ENCODE data around the gene IRAK3. TPM values are rescaled to one million over a fixed set of nuclear protein-coding genes. Genes with fewer than 3 reads are reported as not detected.

Gene IRAK3
- total RNA-seq, 1 donor from 2014 or later, result 0.05 TPM

GRCh38 chr12:66156654-66157053 lies 32.4 kb upstream of the IRAK3 start:
- no peak for DNase-seq (ENCODE audit: low read depth)
- H3K4me1 ChIP-seq (ENCODE audit: insufficient read depth, low read length), result no peaks in the 10 kb centered on the region
- no peak for FAIRE-seq

GRCh38 chr12:66159123-66159522 lies 29.9 kb upstream of the IRAK3 start:
- H3K4me1 Mint-ChIP-seq (ENCODE audit: low read depth, unreplicated experiment), result peaks cover 2% of the 10 kb centered on the region
- peaks cover 66% of the 10 kb centered on the region for H3K79me2 ChIP-seq (ENCODE audit: insufficient read depth, low read length)
- peaks cover 6% of the 10 kb centered on the region for H3K36me3 Mint-ChIP-seq (ENCODE audit: low read depth, unreplicated experiment)
- no peaks in the 10 kb centered on the region for H3K9me3 ChIP-seq (ENCODE audit: insufficient read depth, low read depth, low read length)
- H3K27ac ChIP-seq (ENCODE audit: low read depth, low read length), result no peak overlapping the region
- no peak overlapping the region for H3K4me3 Mint-ChIP-seq (ENCODE audit: unreplicated experiment)
- peaks cover 34% of the 10 kb centered on the region for H4K20me1 ChIP-seq (ENCODE audit: insufficient read depth, low read length)
- H3K9ac ChIP-seq (ENCODE audit: low read length), result no peak overlapping the region
- no peaks in the 10 kb centered on the region for H3K27me3 ChIP-seq (ENCODE audit: insufficient read depth, low read length)
- H3K27me3 Mint-ChIP-seq (ENCODE audit: low read depth, unreplicated experiment), result no peaks in the 10 kb centered on the region
- DNase-seq (ENCODE audit: low read depth), result no peak
- no peaks in the 10 kb centered on the region for H3K4me1 ChIP-seq (ENCODE audit: insufficient read depth, low read length)
- no peak overlapping the region for H3K27ac Mint-ChIP-seq (ENCODE audit: unreplicated experiment)
- H3K36me3 ChIP-seq (ENCODE audit: insufficient read depth, low read length), result peaks cover 8% of the 10 kb centered on the region
- H3K4me2 ChIP-seq (ENCODE audit: low read length), result no peak overlapping the region
- no peaks in the 10 kb centered on the region for H3K9me3 Mint-ChIP-seq (ENCODE audit: unreplicated experiment)
- no peak for FAIRE-seq
- H3K4me3 ChIP-seq (ENCODE audit: insufficient read depth, low read depth, low read length), result no peak overlapping the region
- no peak overlapping the region for H2AFZ ChIP-seq (ENCODE audit: low read depth, low read length)
- TF ChIP-seq CTCF (IDR thresholded peaks at IDR 0.05; ENCODE audit: insufficient read depth, low read depth, low read length) (no peak), EZH2 (IDR thresholded peaks at IDR 0.05; ENCODE audit: insufficient read depth, low read length) (no peak)

More at GRCh38 chr12:66156654-66157053, 32.4 kb upstream of the IRAK3 start:
- no peak overlapping the region for H3K27ac ChIP-seq (ENCODE audit: low read depth, low read length)
- H3K4me1 Mint-ChIP-seq (ENCODE audit: low read depth, unreplicated experiment), result no peaks in the 10 kb centered on the region
- no peaks in the 10 kb centered on the region for H3K27me3 Mint-ChIP-seq (ENCODE audit: low read depth, unreplicated experiment)
- no peak overlapping the region for H3K27ac Mint-ChIP-seq (ENCODE audit: unreplicated experiment)
- H3K36me3 Mint-ChIP-seq (ENCODE audit: low read depth, unreplicated experiment), result peaks cover 5% of the 10 kb centered on the region
- H3K9me3 Mint-ChIP-seq (ENCODE audit: unreplicated experiment), result no peaks in the 10 kb centered on the region
- peaks cover 8% of the 10 kb centered on the region for H3K36me3 ChIP-seq (ENCODE audit: insufficient read depth, low read length)
- H3K4me2 ChIP-seq (ENCODE audit: low read length), result no peak overlapping the region
- H3K27me3 ChIP-seq (ENCODE audit: insufficient read depth, low read length), result no peaks in the 10 kb centered on the region
- H3K4me3 Mint-ChIP-seq (ENCODE audit: unreplicated experiment), result no peak overlapping the region
- H3K9ac ChIP-seq (ENCODE audit: low read length), result no peak overlapping the region
- peaks cover 10% of the 10 kb centered on the region for H4K20me1 ChIP-seq (ENCODE audit: insufficient read depth, low read length)
- H3K79me2 ChIP-seq (ENCODE audit: insufficient read depth, low read length), result peaks cover 42% of the 10 kb centered on the region
- no peak overlapping the region for H3K4me3 ChIP-seq (ENCODE audit: insufficient read depth, low read depth, low read length)
- H2AFZ ChIP-seq (ENCODE audit: low read depth, low read length), result no peak overlapping the region
- no peak for TF ChIP-seq EZH2 (IDR thresholded peaks at IDR 0.05; ENCODE audit: insufficient read depth, low read length)
- H3K9me3 ChIP-seq (ENCODE audit: insufficient read depth, low read depth, low read length), result no peaks in the 10 kb centered on the region

DNA sequence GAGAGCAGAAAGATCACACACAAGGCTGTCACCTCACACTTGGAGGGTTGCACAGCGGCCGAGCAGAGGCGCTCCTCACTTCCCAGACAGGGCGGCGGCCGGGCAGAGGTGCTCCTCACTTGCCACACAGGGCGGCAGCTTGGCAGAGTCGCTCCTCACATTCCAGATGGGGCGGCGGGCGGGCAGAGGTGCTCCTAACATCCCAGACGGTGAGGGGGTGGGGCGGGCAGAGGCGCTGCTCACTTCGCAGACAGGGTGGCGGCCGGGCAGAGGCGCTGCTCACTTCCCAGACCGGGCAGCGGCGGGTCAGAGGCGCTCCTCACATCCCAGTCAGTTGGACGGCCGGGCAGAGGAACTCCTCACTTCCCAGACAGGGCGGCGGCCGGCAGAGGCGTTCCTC lies 28.3 kb upstream of the IRAK3 start:
- Mint-ChIP-seq H3K36me3 (ENCODE audit: low read depth, unreplicated experiment) (peaks cover 11% of the 10 kb centered on the region), H3K4me1 (ENCODE audit: low read depth, unreplicated experiment) (peaks cover 2% of the 10 kb centered on the region), H3K9me3 (ENCODE audit: unreplicated experiment) (peaks cover 2% of the 10 kb centered on the region), H3K27ac (ENCODE audit: unreplicated experiment) (no peak overlapping the region), H3K4me3 (ENCODE audit: unreplicated experiment) (no peak overlapping the region), H3K27me3 (ENCODE audit: low read depth, unreplicated experiment) (no peaks in the 10 kb centered on the region)
- no peak overlapping the region for H2AFZ ChIP-seq (ENCODE audit: low read depth, low read length)
- H4K20me1 ChIP-seq (ENCODE audit: insufficient read depth, low read length), result peaks cover 34% of the 10 kb centered on the region
- H3K9me3 ChIP-seq (ENCODE audit: insufficient read depth, low read depth, low read length), result no peaks in the 10 kb centered on the region
- TF ChIP-seq EZH2 (IDR thresholded peaks at IDR 0.05; ENCODE audit: insufficient read depth, low read length) (no peak), CTCF (IDR thresholded peaks at IDR 0.05; ENCODE audit: insufficient read depth, low read depth, low read length) (no peak)
- no peak overlapping the region for H3K4me3 ChIP-seq (ENCODE audit: insufficient read depth, low read depth, low read length)
- H3K9ac ChIP-seq (ENCODE audit: low read length), result no peak overlapping the region
- H3K4me1 ChIP-seq (ENCODE audit: insufficient read depth, low read length), result no peaks in the 10 kb centered on the region
- no peak for DNase-seq (ENCODE audit: low read depth)
- no peak overlapping the region for H3K4me2 ChIP-seq (ENCODE audit: low read length)
- FAIRE-seq, result no peak
- H3K27ac ChIP-seq (ENCODE audit: low read depth, low read length), result no peak overlapping the region
- no peaks in the 10 kb centered on the region for H3K27me3 ChIP-seq (ENCODE audit: insufficient read depth, low read length)
- H3K36me3 ChIP-seq (ENCODE audit: insufficient read depth, low read length), result peaks cover 8% of the 10 kb centered on the region
- H3K79me2 ChIP-seq (ENCODE audit: insufficient read depth, low read length), result peaks cover 78% of the 10 kb centered on the region
